Measurements from ENCODE around the gene RIC1.
"Not testable (repeated sequence)": the region's sequence is repeated elsewhere in the genome, so short reads cannot be mapped to it uniquely, and the experiment has no call there.

Gene RIC1

GRCh38 chr9:5670079-5670478 lies 41.2 kb downstream of the RIC1 start:
- DNase-seq = no peak

- peak; percentile 22 for DNase-seq
Measured at GRCh38 chr9:5671711-5672353, 42.9 kb downstream of the RIC1 start.

GRCh38 chr9:5675046-5675445 lies 46.1 kb downstream of the RIC1 start:
- DNase-seq = not testable (repeated sequence)

GRCh38 chr9:5683591-5683990 lies 54.7 kb downstream of the RIC1 start:
- DNase-seq = not testable (repeated sequence)

- no peak for DNase-seq
Measured at GRCh38 chr9:5684101-5684500, 55.2 kb downstream of the RIC1 start.

GRCh38 chr9:5688109-5688508 lies 59.2 kb downstream of the RIC1 start:
- no peak for DNase-seq

GRCh38 chr9:5690278-5690677 lies 61.4 kb downstream of the RIC1 start:
- no peak for DNase-seq

- DNase-seq = no peak
Measured at GRCh38 chr9:5695860-5696259, 67.0 kb downstream of the RIC1 start.

- no peak for DNase-seq
Measured at GRCh38 chr9:5696884-5697283, 68.0 kb downstream of the RIC1 start.

- no peak for DNase-seq
Measured at GRCh38 chr9:5698004-5698403, 69.1 kb downstream of the RIC1 start.

GRCh38 chr9:5698810-5699556 lies 70.1 kb downstream of the RIC1 start:
- peak; percentile 35 for DNase-seq

GRCh38 chr9:5708414-5708813 lies 79.5 kb downstream of the RIC1 start:
- DNase-seq = no peak

- peak; percentile 13 for DNase-seq
Measured at GRCh38 chr9:5712651-5713390, 83.9 kb downstream of the RIC1 start.

- DNase-seq = peak; percentile 7
Measured at GRCh38 chr9:5714501-5715401, 85.8 kb downstream of the RIC1 start.

GRCh38 chr9:5715548-5716127 lies 86.7 kb downstream of the RIC1 start:
- DNase-seq = no peak

GRCh38 chr9:5717434-5717833 lies 88.5 kb downstream of the RIC1 start:
- not testable (repeated sequence) for DNase-seq

- DNase-seq = peak; percentile 66
Measured at GRCh38 chr9:5718296-5719032, 89.6 kb downstream of the RIC1 start.

- peak; percentile 25 for DNase-seq
Measured at GRCh38 chr9:5719100-5719926, 90.4 kb downstream of the RIC1 start.

GRCh38 chr9:5720151-5720550 lies 91.2 kb downstream of the RIC1 start:
- no peak for DNase-seq

All from fibroblast of skin of abdomen (primary cell).